Smooth muscle cell of the brain vasculature (primary cell): ENCODE measurements around the gene KCTD5.
"Not testable (repeated sequence)": the region's sequence is repeated elsewhere in the genome, so short reads cannot be mapped to it uniquely, and the experiment has no call there.

ENCODE experiments used
- DNase-seq: peaks from one replicate; pipeline ENCODE4 v3.0.0-alpha.2; 2012; ENCODE audit warnings: low read depth, low spot score

The KCTD5 gene, protein sequence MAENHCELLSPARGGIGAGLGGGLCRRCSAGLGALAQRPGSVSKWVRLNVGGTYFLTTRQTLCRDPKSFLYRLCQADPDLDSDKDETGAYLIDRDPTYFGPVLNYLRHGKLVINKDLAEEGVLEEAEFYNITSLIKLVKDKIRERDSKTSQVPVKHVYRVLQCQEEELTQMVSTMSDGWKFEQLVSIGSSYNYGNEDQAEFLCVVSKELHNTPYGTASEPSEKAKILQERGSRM

DNA sequence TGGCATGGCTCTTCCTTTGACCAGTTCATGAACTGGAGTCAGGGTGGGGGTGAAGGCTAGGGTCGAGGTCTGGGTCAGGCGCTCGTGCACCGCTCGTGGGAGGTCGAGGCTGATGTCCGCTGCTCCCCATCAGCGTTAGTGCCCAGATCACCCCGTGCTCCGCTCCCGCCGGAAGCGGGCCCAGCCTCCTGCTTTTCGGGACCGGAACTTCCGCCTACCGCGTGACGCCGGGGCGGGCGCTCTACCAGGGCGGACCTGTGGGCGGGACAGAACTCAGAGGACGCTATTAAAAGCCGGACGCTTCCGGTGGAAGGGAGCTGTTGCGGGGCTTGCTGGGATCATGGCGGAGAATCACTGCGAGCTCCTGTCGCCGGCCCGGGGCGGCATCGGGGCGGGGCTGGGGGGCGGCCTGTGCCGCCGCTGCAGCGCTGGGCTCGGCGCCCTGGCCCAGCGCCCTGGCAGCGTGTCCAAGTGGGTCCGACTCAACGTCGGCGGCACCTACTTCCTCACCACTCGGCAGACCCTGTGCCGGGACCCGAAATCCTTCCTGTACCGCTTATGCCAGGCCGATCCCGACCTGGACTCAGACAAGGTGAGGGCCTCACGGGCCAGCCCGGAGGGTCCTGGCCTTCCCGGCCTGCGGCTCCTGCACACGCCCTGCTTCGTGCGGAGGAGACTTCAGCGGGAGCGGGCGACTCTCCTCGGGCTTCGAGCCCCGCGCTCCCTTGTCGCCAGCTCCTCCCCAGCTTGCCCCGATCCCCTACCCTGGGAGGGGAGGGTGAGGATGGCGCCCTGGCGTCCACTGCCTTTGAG is at the start of gene KCTD5:
Gene KCTD5, plus strand, starts transcription at position 315 of the 813 bp plus-strand sequence. Its CDS starts 26 bp downstream, at position 341.
- DNase-seq: peak; percentile 87

DNA sequence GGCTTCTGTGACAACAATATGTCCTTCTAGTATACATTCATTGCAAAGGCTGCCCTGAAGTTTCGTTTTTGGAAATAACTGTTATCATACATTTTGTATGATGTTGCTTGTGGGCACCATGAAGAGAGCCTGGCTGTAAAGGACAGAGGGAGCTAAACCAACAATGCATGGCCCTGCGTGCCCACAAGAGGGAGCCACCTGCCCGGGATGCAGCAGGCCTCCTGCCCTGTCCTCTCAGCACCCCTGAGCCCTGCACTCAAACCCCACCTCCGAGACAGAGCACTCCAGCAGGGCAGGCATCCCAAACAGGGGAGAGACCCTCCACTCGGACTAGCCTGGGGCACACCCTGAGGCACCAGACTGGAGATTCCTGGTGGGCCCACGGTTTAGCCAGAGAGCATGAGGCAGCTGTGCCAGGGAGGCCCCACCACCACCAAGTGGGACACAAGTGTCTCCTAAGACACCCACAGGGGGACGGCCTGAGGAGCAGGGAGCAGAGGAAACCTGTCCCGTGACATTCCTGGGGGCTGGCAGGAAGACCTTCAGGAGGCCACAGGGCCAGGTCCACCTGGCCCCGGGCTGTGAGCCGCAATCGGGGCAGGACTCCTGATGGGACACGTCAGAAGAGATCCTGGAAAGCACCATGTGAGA is 43.1 kb upstream of the KCTD5 start:
- not testable (repeated sequence) for DNase-seq

DNA sequence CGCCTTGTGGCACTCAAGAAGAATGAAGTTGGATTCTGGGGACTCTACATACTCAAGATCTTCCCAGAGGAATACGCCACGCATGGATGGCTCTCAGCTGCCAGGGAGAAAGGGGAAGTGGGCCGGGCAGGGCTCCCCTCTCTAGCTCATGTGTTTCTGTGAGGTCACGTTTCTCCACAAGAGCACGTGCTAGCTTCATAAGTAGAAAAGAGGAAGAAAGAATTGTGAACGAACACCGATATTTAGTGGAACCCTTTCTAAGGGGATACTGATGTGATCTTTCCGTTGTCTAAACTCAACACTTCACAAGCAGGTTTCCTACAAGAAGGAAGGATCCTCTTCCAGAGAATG is 42.6 kb upstream of the KCTD5 start:
- DNase-seq: not testable (repeated sequence)

DNA sequence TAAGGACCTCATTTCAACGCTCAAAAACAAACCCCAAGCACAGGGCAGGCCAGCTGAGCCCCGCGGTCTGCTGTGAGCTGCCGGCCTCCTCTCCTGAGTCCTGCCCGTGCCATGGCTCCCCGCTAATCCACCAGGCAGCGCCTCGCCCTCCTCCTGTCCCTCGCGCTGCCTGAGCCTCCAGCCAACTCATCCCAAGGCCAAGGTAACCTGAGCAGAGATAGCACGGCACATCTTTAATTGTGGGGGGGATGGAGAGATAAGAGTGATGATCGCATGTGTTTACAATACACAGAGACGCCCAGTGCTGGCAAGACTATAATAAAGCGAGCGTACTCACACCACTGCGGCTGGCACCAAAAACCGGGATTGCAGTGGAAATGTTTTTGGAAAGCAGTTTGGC is 39.8 kb upstream of the KCTD5 start:
- not testable (repeated sequence) for DNase-seq

DNA sequence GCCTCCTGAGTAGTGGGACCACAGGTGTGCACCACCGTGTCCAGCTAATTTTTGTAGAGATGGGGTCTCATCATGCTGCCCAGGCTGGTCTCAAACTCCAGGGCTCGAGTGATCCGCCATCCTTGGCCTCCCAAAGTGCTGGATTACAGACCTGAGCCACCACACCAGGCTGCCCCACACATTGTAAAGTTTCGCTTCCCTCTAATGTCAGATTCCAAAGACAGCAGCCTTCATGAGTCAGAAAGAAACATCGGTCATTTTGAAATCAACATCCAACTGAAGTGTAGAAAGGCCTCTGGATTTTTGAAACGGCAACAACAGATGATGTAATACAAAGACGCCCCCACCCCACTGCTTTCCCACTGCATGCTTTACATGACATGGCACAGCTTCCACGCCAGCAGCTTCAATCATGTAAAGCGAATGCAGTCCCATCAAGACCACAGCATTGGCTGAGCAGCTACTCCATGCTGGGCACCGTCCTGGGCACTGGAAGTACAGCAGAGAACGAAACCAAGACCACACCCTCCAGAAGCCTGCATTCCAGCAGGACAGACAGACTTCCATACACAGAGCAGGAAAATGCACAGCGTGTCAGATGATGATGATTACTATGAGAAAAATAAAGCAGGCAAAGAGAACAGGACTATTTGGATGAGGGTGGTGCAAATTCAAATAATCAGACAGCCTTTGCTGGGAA is 37.4 kb upstream of the KCTD5 start:
- DNase-seq: not testable (repeated sequence)

DNA sequence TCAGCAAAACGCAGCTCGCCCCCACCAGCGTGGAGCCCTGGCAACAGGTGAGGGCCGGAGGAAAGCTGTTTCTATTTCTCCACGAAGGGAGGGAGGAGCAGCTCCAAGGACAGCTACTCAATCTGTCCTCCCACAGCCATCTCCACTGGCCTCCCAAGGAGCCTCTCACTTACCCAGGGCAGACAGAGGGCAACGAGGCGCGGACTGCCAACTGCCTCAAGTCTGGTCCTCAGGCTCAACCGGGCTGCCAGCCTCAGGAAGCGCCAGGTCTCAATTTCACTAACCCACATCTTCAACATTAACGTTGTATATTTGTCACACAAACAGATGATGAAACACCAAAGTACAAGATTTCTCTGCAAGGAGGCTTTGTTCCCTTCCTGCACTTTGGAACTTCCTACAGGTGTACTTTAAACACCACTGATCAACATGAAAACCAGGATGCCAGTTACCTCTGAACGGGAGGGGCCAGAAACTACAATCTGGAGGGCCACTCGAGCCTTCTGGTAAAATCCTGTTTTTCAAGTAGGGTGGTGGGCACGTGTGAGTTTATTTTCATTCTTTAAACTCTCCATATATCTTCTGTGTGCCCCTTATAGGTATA is 31.0 kb upstream of the KCTD5 start:
- DNase-seq: not testable (repeated sequence)

DNA sequence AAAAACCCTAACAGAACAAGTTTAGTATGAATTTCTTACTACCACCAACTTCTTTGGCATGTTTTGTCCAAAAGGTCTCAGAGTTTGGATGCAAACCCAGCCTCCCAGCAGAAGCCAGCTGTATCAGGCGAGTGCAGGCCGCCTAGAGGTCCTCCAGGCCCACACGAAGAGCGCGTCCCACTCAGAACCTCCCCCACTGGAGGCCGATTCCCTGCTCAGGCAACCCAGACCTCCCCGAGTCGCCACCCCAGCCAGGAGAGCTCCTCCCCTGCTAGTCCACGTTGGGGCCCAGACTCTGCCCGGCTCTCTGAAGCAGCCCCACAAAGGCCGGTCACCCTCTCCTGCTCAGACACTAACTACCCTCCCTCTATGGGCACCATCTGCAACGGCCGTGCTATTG is 28.4 kb upstream of the KCTD5 start:
- not testable (repeated sequence) for DNase-seq

DNA sequence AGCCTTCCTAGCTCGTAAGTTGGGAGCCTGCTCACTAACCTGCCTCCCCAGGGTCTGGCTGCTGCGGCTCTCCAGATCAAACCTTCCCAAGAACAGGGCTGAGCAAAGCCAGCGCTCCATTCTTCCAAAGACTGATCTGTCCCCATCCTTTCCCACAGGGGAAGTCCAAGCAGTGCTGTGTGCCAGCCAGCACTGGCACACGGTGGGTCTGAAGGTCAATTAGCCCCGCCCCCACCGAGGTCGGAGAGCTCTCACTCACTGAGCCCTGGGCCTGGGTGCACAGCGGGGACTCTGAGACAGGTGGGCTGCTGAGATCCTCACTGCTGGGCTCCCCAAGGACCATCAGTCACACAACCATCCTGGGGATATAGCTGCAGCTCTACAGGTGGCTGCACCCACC is 27.4 kb upstream of the KCTD5 start:
- DNase-seq: not testable (repeated sequence)

DNA sequence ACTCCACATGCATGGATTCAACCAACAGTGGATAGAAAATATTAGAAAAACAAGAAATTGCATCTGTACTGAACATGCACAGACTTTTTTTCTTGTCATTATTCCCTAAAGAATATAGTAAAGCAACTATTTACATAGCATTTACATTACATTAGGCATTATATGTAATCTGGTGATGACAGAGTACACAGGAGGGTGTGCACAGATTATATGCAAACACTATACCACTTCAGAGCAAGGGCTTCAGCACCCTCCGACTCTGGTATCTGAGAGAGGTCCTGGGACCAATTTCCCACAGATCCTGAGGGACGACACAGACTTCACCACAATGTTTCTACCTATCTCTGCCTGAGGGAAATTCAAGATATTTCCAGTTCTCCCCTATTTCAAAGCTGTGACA is 25.3 kb upstream of the KCTD5 start:
- no peak for DNase-seq

DNA sequence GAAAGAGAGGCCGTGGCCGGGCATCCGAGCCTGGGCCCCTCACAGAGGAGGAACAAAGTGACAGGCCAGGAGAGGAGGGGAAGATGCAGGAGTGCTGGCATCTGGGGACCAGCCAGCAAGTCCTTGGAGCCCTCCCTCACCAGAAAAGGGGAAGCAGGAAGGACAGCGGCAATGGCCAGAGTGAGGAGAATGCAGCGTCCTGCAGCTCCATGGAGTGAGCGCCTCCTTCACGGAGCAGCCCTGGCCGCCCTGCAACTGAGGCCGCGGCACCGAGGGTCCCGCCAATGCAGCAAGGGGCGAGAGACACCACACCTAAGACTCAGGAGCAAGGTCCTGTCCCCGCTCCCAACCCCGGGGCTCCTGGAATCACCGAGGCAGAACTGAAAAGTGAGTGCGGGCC is 24.5 kb upstream of the KCTD5 start:
- not testable (repeated sequence) for DNase-seq

DNA sequence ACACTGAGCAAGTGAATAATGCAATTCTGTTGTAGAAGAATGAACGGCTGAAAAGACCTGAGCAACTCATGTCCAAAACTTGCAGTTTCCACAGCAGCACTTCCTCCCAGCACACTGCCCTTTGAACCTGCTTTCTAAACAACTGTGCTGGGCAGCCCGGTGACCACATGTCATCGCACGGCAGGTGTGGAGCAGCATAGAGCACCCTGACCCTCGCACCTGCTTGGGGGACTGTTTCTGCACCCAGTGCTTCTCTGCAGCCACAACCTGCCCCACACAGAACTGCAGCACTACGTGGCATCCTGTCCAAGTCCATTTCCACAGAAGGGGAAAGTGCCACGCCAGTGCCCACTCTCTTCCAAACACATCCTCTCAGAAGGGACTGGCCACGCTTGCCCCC is 22.8 kb upstream of the KCTD5 start:
- not testable (repeated sequence) for DNase-seq

DNA sequence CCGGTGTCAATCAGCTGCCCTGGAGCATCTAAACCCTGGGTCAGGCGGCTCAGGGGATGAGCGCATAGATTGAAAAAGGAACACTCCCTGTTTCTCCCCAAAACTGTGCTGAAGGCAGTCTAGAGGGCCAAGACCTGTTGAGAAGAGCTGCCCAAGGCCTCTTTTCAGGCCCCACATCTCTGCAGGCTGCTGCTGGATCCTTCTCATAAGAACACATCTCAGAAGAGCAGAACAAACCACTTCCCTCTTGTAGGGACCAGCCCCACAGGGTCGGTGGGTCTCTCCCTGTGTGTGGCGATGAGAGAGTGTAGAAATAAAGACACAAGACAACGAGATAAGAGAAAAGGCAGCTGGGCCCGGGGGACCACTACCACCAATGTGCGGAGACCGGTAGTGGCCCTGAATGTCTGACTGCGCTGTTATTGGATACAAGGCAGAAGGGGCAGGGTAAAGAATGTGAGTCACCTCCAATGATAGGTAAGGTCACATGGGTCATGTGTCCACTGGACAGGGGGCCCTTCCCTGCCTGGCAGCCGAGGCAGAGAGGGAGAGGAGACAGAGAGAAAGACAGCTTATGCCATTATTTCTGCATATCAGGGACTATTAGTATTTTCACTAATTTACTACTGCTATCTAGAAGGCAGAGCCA is 22.2 kb upstream of the KCTD5 start:
- not testable (repeated sequence) for DNase-seq

DNA sequence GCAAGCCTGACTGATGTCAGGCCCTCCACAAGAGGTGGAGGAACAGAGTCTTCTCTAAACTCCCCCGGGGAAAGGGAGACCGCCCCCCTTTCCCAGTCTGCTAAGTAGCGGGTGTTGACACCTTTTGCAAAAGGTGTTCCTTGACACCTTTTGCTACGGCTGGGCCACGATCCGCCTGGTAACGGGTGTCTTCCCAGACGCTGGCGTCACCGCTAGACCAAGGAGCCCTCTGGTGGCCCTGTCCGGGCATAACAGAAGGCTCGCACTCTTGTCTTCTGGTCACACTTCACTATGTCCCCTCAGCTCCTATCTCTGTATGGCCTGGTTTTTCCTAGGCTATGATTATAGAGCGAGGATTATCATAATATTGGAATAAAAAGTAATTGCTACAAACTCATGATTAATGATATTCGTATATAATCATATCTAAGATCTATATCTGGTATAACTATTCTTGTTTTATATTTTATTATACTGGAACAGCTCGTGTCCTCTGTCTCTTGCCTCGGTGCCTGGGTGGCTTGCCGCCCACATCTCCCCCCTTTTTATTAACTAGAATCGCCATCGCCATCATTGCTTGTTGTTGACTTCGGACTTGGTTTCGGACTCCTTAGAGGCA is 21.5 kb upstream of the KCTD5 start:
- DNase-seq: not testable (repeated sequence)

DNA sequence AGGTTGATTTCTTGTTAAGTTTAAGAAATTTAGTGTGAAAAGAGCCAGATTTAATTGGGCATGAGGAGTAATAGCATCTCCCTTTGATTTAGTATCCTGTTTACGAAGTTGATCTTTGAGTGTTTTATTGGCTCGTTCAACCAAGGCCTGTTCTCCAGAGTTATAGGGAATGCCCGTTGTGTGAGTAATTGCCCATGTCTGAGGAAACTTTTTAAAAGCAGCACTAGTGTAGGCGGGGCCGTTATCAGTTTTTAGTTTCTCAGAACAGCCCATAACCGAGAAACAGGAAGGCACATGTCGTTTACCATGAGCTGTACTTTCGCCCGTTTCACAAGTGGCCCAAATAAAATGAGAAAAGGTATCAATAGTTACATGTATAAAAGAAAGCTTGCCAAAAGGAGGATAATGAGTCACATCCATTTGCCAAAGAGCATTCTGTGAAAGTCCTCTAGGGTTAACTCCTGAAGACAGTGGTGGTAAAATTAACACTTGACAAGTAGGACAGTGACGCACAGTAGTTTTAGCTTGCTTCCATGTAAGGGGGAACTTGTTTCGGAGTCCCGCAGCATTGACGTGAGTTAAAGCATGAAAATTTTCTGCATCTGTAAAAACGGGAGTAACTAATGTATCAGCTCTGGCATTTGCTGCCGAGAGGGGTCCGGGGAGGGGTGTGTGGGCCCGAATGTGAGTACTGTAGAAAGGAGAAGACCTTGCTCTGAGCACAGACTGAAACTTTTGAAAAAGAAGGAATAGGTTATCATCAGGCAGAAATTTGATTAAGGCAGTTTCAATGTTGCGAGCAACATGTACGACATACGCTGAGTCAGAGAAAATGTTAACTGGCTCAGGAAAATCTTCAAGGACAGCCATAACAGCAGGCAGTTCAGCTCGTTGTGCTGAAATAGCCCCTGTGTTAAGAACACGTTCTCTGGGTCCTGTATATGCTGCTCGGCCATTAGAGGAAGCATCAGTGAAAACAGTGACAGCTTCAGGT is 18.5 kb upstream of the KCTD5 start:
- DNase-seq: no peak

DNA sequence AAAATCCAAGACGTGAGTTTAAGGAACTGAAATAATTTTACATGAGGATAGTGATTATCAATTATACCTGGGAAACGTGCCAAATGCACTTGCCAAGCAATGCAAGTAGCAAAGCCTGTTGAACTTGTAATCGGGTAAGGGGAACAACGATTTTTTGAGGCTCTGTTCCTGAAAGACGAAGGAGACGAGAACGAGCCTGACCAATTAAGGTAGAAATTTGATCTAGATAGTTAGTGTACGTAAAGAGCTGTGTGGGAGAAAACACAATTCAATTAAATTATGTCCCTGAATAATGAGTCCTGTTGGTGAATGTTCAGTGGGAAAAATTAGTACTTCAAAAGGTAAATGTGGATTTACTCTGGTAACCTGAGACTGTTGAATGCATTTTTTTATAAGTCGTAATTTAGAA is 17.7 kb upstream of the KCTD5 start:
- no peak for DNase-seq

DNA sequence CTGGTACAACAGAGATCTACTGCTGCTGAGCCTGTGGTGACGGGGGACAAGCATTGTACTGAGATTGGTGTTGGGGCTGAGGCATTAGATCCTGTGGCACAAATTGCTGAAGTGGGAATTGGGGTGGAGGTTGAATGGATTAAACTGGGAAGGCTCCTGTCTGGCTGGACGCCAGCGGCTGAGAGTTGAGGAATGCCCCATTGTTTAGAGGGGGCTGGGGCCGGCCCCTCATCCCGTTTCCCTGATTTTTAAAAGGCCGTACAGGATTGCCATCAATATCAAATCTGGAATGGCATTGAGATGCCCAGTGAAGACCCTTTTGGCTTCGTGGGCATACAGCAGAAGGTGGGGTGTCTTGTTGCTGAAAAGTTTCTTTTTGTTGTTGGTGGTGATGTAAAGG is 15.7 kb upstream of the KCTD5 start:
- DNase-seq: not testable (repeated sequence)

DNA sequence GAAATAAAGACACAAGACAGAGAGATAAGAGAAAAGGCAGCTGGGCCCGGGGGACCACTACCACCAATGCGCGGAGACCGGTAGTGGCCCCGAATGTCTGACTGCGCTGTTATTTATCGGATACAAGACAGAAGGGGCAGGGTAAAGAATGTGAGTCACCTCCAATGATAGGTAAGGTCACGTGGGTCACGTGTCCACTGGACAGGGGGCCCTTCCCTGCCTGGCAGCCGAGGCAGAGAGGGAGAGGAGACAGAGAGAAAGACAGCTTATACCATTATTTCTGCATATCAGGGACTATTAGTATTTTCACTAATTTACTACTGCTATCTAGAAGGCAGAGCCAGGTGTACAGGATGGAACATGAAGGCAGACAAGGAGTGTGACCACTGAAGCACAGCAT is 12.7 kb upstream of the KCTD5 start:
- not testable (repeated sequence) for DNase-seq

DNA sequence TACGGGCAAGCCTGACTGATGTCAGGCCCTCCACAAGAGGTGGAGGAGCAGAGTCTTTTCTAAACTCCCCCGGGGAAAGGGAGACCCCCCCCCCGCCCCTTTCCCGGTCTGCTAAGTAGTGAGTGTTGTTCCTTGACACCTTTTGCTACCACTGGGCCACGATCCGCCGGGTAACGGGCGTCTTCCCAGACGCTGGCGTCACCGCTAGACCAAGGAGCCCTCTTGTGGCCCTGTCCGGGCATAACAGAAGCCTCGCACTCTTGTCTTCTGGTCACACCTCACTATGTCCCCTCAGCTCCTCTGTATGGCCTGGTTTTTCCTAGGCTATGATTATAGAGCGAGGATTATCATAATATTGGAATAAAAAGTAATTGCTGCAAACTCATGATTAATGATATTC is 12.3 kb upstream of the KCTD5 start:
- not testable (repeated sequence) for DNase-seq

DNA sequence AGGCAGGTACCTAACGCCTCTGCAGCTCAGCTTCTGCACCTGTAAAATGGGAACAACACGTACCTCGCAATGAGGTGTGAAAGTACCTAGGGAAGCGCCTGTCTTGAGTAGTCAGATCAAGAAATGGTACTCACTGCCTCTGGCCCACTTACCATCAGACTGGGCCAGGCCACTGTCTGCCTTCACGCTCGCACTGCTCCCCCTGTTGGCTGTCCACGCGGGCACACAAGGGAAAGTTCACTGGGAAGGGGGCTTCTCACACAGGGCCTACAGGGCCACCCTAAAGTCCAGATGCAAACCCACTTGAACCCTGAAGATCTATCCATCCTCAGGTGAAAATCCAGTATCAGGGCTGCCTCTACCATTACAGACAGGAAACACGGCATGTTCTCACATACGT is 11.1 kb upstream of the KCTD5 start:
- DNase-seq: not testable (repeated sequence)
